OCI-LY7 (cell line): ENCODE data around the gene TOR3A. TPM values are rescaled to one million over a fixed set of nuclear protein-coding genes. Genes with fewer than 3 reads are reported as not detected.

Experiments used
- BruUV-seq: library from RNA; stranded (reverse); fragments of 400-500 nt; replicated peaks from 2 replicates; lab custom pipeline; 2021; lab: Mats Ljungman, UMichigan
- CTCF ChIA-PET: fragments of 300-600 bp; sonication (Branson Sonifier 250); formaldehyde crosslinking; loops from one replicate; lab custom pipeline; 2022; ENCODE audit warnings: antibody characterized with exemption; ENCODE audit not compliant: unreplicated experiment; lab: Charles Lee
- POLR2A ChIA-PET: fragments of 300-600 bp; sonication (Branson Sonifier 250); formaldehyde crosslinking; loops from one replicate; lab custom pipeline; 2022; ENCODE audit warnings: antibody characterized with exemption; lab: Charles Lee
- DNase-seq: peaks from one replicate; pipeline ENCODE4 v3.0.0-alpha.2; 2015; ENCODE audit warnings: low spot score
- H2AFZ ChIP-seq: fragments of 200-600 bp; sonication (generic), shearing (Covaris generic); 2 replicates; pipeline ENCODE4 v1.6.1; 2014; ENCODE audit warnings: mild to moderate bottlenecking, antibody characterized with exemption, low read length, moderate library complexity
- H3K27ac ChIP-seq: fragments of 200-600 bp; sonication (generic); 2 replicates; pipeline ENCODE4 v1.5.1; 2014; ENCODE audit warnings: mixed run types, low read depth, mild to moderate bottlenecking, moderate library complexity, low read length, inconsistent platforms; ENCODE audit not compliant: poor library complexity, severe bottlenecking
- H3K36me3 ChIP-seq: fragments of 200-600 bp; sonication (generic); 2 replicates; pipeline ENCODE4 v1.6.1; 2014; ENCODE audit warnings: mild to moderate bottlenecking, antibody characterized with exemption, low read length, moderate library complexity, mixed read lengths; ENCODE audit not compliant: insufficient read depth
- H3K4me1 ChIP-seq: fragments of 200-600 bp; sonication (generic); 2 replicates; pipeline ENCODE4 v1.5.1; 2014; ENCODE audit warnings: mild to moderate bottlenecking, low read length; ENCODE audit not compliant: insufficient read depth, poor library complexity, severe bottlenecking
- H3K4me2 ChIP-seq: fragments of 200-600 bp; sonication (generic); 2 replicates; pipeline ENCODE4 v1.6.1; 2014; ENCODE audit warnings: mild to moderate bottlenecking, low read length
- H3K4me3 ChIP-seq: fragments of 200-600 bp; sonication (generic); 2 replicates; pipeline ENCODE4 v1.5.1; 2014; ENCODE audit warnings: mild to moderate bottlenecking, low read depth, low read length; ENCODE audit not compliant: poor library complexity, severe bottlenecking
- H3K79me2 ChIP-seq: fragments of 200-600 bp; sonication (generic); 2 replicates; pipeline ENCODE4 v1.6.1; 2016; ENCODE audit warnings: low read depth, mild to moderate bottlenecking, low read length, moderate library complexity, mixed read lengths; ENCODE audit not compliant: insufficient read depth
- H3K9me2 ChIP-seq: fragments of 200-600 bp; sonication (generic); 2 replicates; pipeline ENCODE4 v1.6.1; 2016; ENCODE audit warnings: mild to moderate bottlenecking, low read length, mixed read lengths; ENCODE audit not compliant: insufficient read depth
- H3K9me3 ChIP-seq: fragments of 200-600 bp; sonication (generic); 2 replicates; pipeline ENCODE4 v1.6.1; 2014; ENCODE audit warnings: mild to moderate bottlenecking, mixed run types, low read length, mixed read lengths
- H4K20me1 ChIP-seq: fragments of 200-600 bp; sonication (generic); 2 replicates; pipeline ENCODE4 v1.6.1; 2014; ENCODE audit warnings: mild to moderate bottlenecking, antibody characterized with exemption, low read length, moderate library complexity, mixed read lengths; ENCODE audit not compliant: insufficient read depth
- CTCF ChIP-seq: fragments of 200-600 bp; sonication (generic); conservative IDR thresholded peaks from 2 replicates; pipeline ENCODE4 v1.5.1; 2014; ENCODE audit warnings: mild to moderate bottlenecking, antibody characterized with exemption, low read length, moderate library complexity, mixed read lengths
- EZH2phosphoT487 ChIP-seq: fragments of 200-600 bp; sonication (generic); IDR thresholded peaks from 2 replicates; pipeline ENCODE4 v1.6.1; 2018; ENCODE audit warnings: low read depth, borderline replicate concordance, mild to moderate bottlenecking, mixed run types, antibody characterized with exemption, low read length, moderate library complexity, mixed read lengths
- intact Hi-C: fragments of 100-400 bp; cut with micrococcal nuclease; formaldehyde crosslinking; loops from one replicate; pipeline ENCODE4 v1.10.0; 2022; ENCODE audit not compliant: unreplicated experiment
- total RNA-seq, 2 experiments: library from RNA; depleted of rRNA in 1 of 2; stranded (reverse); fragments of >200 nt in 1 of 2; shearing (Covaris generic) in 1 of 2; gene quantifications; 2 replicates each; pipeline ENCODE4 v1.2.3, GENCODE V29; 2014 to 2022

TOR3A gene
- total RNA-seq, 2 experiments from 2014 or later, result 49.0 to 66.7 TPM

- Histone ChIP-seq H3K4me3 (no peak overlapping the region), H3K9me2 (no peaks in the 10 kb centered on the region), H2AFZ (no peak overlapping the region), H3K36me3 (peaks cover 39% of the 10 kb centered on the region), H4K20me1 (no peaks in the 10 kb centered on the region), H3K4me2 (no peak overlapping the region), H3K79me2 (no peaks in the 10 kb centered on the region), H3K4me1 (no peaks in the 10 kb centered on the region), H3K9me3 (no peaks in the 10 kb centered on the region), H3K27ac (no peak overlapping the region)
- ChIA-PET CTCF (no interaction called here), POLR2A (no interaction called here)
- TF ChIP-seq EZH2phosphoT487 (no peak), CTCF (no peak)
- intact Hi-C loops, result no loop called here
- no TSS peak for BruUV-seq
- no peak for DNase-seq
Measured at GRCh38 chr1:179099891-179100290, 18.0 kb downstream of the TOR3A start.

- BruUV-seq, result no TSS peak
- no peaks in the 10 kb centered on the region for H4K20me1 ChIP-seq
- no peaks in the 10 kb centered on the region for H3K4me1 ChIP-seq
- H3K79me2 ChIP-seq, result no peaks in the 10 kb centered on the region
- DNase-seq, result no peak
- no peak overlapping the region for H3K4me2 ChIP-seq
- CTCF ChIA-PET, result no interaction called here
- no peak overlapping the region for H3K27ac ChIP-seq
- intact Hi-C loops, result no loop called here
- TF ChIP-seq EZH2phosphoT487 (no peak), CTCF (no peak)
- no peak overlapping the region for H3K4me3 ChIP-seq
- no peak overlapping the region for H2AFZ ChIP-seq
- no peaks in the 10 kb centered on the region for H3K9me2 ChIP-seq
- no peaks in the 10 kb centered on the region for H3K9me3 ChIP-seq
- POLR2A ChIA-PET, result interaction anchor here (0.6 to 0.7 kb wide), 3 partner anchors 77 to 484 kb away, joined by 4 to 6 read pairs (median 5); no protein-coding TSS in a partner anchor
- peaks cover 27% of the 10 kb centered on the region for H3K36me3 ChIP-seq
Measured at GRCh38 chr1:179101566-179101965, 19.7 kb downstream of the TOR3A start.

- no peak overlapping the region for H3K27ac ChIP-seq
- H3K79me2 ChIP-seq, result no peaks in the 10 kb centered on the region
- no TSS peak for BruUV-seq
- H2AFZ ChIP-seq, result no peak overlapping the region
- POLR2A ChIA-PET, result no interaction called here
- TF ChIP-seq EZH2phosphoT487 (no peak), CTCF (no peak)
- DNase-seq, result no peak
- H3K36me3 ChIP-seq, result peaks cover 27% of the 10 kb centered on the region; the same call in 1 of the 2 replicates
- intact Hi-C loops, result no loop called here
- H3K4me1 ChIP-seq, result no peaks in the 10 kb centered on the region
- H3K4me3 ChIP-seq, result no peak overlapping the region
- H3K4me2 ChIP-seq, result no peak overlapping the region
- CTCF ChIA-PET, result no interaction called here
- no peaks in the 10 kb centered on the region for H3K9me3 ChIP-seq
- no peaks in the 10 kb centered on the region for H4K20me1 ChIP-seq
- no peaks in the 10 kb centered on the region for H3K9me2 ChIP-seq
Measured at GRCh38 chr1:179103999-179104398, 22.1 kb downstream of the TOR3A start.
